GM12874 (cell line): ENCODE measurements around the gene THTPA.

Experiments
- CTCF ChIP-seq: IDR thresholded peaks from 2 replicates; pipeline ENCODE4 v1.5.1; 2011; ENCODE audit warnings: low read depth, mild to moderate bottlenecking, control low read depth, low read length, moderate library complexity; ENCODE audit not compliant: insufficient read depth

Gene THTPA

GRCh38 chr14:23555882-23556699, at the start of gene THTPA:
Gene THTPA (plus strand): TSS chr14:23556271. CDS start chr14:23556758, 487 bp downstream.
- no peak for TF ChIP-seq CTCF

- no peak for TF ChIP-seq CTCF
Measured at GRCh38 chr14:23512156-23512555, 43.9 kb upstream of the THTPA start.

DNA sequence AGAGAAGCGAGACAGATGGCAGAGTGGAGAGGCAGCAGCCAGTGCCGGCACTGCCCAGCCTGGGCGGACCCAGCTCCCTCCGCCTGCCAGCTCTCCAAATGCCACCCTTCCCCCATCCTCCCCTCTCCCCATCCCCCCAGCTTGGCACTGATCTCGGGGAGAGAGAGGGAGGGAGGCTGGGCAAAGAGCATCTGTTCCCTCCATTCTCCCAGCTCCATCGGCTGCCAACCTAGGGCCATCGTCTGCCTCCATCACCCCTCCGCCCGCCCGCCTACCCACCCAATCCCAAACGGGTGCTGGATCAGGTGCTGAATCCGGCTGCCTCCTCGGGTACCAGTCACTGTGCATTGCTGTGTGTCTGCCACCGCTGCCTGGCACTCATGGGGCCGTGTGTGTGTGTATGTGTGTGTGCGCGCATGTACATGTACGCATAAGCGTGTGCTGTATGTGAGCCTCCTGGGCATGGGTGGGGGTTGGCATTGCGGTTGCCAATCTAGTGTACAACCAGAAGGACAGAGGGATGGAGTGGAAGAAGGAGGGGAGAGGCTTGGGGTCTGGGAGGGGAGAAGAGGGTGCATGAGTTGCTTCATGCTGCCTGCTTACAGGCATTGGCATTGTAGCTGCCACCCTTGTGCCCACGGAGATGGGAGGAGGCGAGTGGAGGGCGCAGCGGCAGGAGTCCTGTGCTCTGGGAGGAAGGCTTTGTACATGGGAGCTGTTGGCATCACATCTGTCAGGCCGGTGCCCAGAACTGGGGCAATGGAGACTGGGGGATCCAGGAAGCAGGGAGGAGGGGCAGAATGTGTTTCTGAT, 42.9 kb upstream of the THTPA start:
- TF ChIP-seq CTCF, result no peak

DNA sequence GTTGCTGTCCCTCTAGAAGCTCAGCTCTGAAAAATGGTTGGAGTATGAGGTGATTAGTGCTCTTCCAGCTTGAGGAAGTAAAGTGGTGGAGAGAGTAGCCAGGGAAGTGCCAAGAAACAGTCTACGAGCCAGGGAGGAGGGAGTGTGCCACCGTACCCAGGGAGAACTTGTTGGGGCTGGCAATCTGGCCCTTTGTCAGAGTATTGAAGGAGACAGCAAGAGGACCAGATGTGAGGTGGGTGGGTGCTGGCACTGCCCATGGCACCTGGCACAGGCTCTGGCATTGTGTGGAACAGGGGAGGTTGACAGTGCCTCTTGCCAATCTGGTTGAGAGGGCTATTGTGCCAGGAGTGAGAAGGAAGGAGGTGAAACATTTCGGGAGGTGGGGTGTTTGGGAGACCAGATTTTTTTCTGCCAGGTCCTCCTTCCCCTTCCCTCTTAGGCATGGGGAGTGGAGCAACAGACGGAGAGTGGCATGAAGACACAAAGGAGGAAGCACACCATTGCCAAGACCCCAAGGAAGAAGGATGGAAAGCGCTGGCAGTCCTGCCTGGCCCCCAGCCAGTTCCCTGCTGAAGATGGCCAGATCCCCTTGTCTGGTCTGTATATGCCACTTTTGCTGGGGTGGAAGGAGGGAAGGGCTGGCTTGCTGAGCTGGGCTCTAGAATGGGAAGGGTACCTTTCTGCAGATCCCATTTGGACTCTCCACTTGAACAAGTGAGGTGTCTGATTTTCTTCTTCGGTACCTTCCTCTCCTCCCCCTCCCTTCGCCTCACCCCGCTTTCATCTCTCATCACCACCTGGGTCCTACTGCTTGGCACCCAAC, 42.0 kb upstream of the THTPA start:
- TF ChIP-seq CTCF, result no peak

GRCh38 chr14:23514644-23514957, 41.5 kb upstream of the THTPA start:
- TF ChIP-seq CTCF, result no peak

DNA sequence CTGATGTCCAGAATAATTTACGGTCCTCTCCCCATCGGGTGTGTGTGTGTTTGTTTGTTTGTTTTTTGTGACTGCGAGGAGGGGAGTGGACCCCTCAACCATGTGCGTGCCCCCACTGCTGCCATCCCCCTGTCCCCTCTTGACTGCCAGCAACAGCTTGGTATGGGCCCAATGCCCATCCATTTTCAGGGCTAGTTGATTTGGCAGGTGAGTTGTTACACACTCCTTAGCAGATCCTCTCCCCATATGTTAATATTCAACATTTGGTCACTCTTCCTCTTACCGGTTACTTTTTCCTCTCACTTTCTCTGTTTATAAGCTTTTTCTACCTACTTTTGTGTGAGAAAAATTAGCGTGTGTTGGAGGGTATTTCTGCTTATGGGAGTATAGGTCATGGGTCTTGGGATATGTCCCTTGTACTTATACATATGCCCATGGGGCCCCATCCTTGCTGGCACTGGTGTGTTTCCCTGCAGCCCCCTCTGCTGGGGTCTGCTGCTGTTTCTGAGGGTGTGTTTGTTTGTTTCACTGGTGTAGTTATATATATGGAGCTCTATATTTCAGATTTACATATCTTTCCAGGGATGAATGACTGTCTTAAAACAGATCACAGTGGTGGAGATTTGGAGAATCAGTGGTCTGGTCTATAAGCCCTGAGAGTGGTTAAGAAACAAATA, 38.3 kb upstream of the THTPA start:
- no peak for TF ChIP-seq CTCF
